Uterus (tissue), 4 donors: ENCODE results near the gene PPFIBP2. TPM values are rescaled to one million over a fixed set of nuclear protein-coding genes. Genes with fewer than 3 reads are reported as not detected.

ENCODE experiments used
- DNase-seq, 2 donors: peaks; one replicate each; pipeline ENCODE4 v3.0.0-alpha.2; 2019 to 2020
- H3K27ac ChIP-seq, 2 donors: fragments of 200-600 bp; sonication (generic); 1 replicate in 1 of 2; 2 replicates in 1 of 2; pipeline ENCODE4 v1.5.1; 2016 to 2018
- H3K27me3 ChIP-seq, 2 donors: fragments of 200-600 bp; sonication (generic); one replicate each; pipeline ENCODE4 v1.5.1; 2018 to 2019; ENCODE audit warnings: control low read depth in 1 of 2
- H3K36me3 ChIP-seq, 2 donors: fragments of 200-600 bp; sonication (generic); one replicate each; pipeline ENCODE4 v1.5.1; 2019; ENCODE audit warnings: control low read depth in 1 of 2
- H3K4me1 ChIP-seq, 2 donors: fragments of 200-600 bp; sonication (generic); one replicate each; pipeline ENCODE4 v1.5.1; 2018 to 2019; ENCODE audit warnings: control low read depth in 1 of 2
- H3K4me3 ChIP-seq, 2 donors: fragments of 200-600 bp; sonication (generic); 1 replicate in 1 of 2; 2 replicates in 1 of 2; pipeline ENCODE4 v1.5.1; 2018 to 2019; ENCODE audit warnings: mild to moderate bottlenecking in 1 of 2
- H3K9me3 ChIP-seq, 2 donors: fragments of 200-600 bp; sonication (generic); one replicate each; pipeline ENCODE4 v1.5.1; 2019; ENCODE audit warnings: control low read depth in 1 of 2
- POLR2A ChIP-seq, 2 donors: fragments of 450-650 bp; IDR thresholded peaks; one replicate each; pipeline ENCODE4 v1.6.1; 2016; ENCODE audit warnings: antibody characterized with exemption in 2 of 2, mild to moderate bottlenecking in 1 of 2, moderate library complexity in 1 of 2
- intact Hi-C: fragments of 100-400 bp; cut with DNase I; formaldehyde crosslinking; loops from one replicate; pipeline ENCODE4 v1.15.1; 2023; ENCODE audit warnings: low total_unique reads
- total RNA-seq, 4 donors: library from RNA; depleted of rRNA in 3 of 4; stranded (reverse); fragments of >200 nt in 3 of 4; gene quantifications; one replicate each; pipeline versions ENCODE4 v1.1.0 to v1.2.4, GENCODE V29; 2014 to 2023
- TF ChIP-seq, protein P1 (sequence below), 4 experiments: fragments of 200-600 bp in 2 of 4; fragments of 450-650 bp in 2 of 4; sonication (generic) in 2 of 4; IDR thresholded peaks; one replicate each; pipeline ENCODE4 v1.5.1; 2016 to 2019; ENCODE audit warnings: antibody characterized with exemption in 4 of 4, mild to moderate bottlenecking in 2 of 4, moderate library complexity in 1 of 4
- donor health status: DM: yes; HTN: yes; CAD: no.

The PPFIBP2 gene
- total RNA-seq, 4 donors from 2014 or later: 2.1 to 36.2 (median 15.2) TPM

DNA sequence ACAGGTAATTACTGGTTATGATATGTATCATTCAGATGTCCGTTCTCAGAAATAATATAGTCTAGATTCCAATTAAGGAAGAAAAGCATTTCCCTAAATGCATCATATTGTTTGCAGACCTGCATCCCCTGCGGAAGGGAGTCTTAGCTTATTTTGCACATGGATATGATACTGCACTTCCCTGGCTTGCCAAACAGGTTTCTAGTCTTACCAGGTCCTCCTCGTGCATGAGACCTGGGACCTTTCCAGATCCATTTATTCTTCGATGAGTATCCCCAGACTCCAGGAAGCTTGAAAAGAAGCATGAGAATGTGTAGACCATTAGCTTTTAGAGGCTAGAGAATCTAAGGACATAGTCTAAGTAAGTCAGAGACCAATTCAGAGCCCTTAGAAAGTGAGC, 128.9 kb downstream of the PPFIBP2 start:
- H3K4me3 ChIP-seq: no peak overlapping the region
- no peaks in the 10 kb centered on the region for H3K4me1 ChIP-seq
- intact Hi-C loops: no loop called here
- H3K9me3 ChIP-seq: no peaks in the 10 kb centered on the region
- H3K27ac ChIP-seq: no peak overlapping the region
- no peaks in the 10 kb centered on the region for H3K27me3 ChIP-seq
- H3K36me3 ChIP-seq: no peaks in the 10 kb centered on the region
- TF ChIP-seq POLR2A (IDR thresholded peaks at IDR 0.05): no peak
- TF ChIP-seq, protein P1, sequence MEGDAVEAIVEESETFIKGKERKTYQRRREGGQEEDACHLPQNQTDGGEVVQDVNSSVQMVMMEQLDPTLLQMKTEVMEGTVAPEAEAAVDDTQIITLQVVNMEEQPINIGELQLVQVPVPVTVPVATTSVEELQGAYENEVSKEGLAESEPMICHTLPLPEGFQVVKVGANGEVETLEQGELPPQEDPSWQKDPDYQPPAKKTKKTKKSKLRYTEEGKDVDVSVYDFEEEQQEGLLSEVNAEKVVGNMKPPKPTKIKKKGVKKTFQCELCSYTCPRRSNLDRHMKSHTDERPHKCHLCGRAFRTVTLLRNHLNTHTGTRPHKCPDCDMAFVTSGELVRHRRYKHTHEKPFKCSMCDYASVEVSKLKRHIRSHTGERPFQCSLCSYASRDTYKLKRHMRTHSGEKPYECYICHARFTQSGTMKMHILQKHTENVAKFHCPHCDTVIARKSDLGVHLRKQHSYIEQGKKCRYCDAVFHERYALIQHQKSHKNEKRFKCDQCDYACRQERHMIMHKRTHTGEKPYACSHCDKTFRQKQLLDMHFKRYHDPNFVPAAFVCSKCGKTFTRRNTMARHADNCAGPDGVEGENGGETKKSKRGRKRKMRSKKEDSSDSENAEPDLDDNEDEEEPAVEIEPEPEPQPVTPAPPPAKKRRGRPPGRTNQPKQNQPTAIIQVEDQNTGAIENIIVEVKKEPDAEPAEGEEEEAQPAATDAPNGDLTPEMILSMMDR (IDR thresholded peaks at IDR 0.05): no peak
- DNase-seq: no peak

- Histone ChIP-seq H3K27ac (no peak overlapping the region), H3K36me3 (no peaks in the 10 kb centered on the region), H3K9me3 (no peaks in the 10 kb centered on the region)
Observed at GRCh38 chr11:7643314-7643713, 129.5 kb downstream of the PPFIBP2 start.

GRCh38 chr11:7645206-7645605, 131.4 kb downstream of the PPFIBP2 start:
- intact Hi-C loops: no loop called here
- H3K27me3 ChIP-seq: no peaks in the 10 kb centered on the region
- no peak overlapping the region for H3K27ac ChIP-seq
- DNase-seq: no peak
- no peaks in the 10 kb centered on the region for H3K4me1 ChIP-seq
- no peaks in the 10 kb centered on the region for H3K9me3 ChIP-seq
- no peak overlapping the region for H3K4me3 ChIP-seq
- TF ChIP-seq, protein P1 (IDR thresholded peaks at IDR 0.05): no peak
- no peak for TF ChIP-seq POLR2A (IDR thresholded peaks at IDR 0.05)
- H3K36me3 ChIP-seq: no peaks in the 10 kb centered on the region

More at GRCh38 chr11:7643314-7643713, 129.5 kb downstream of the PPFIBP2 start:
- H3K4me1 ChIP-seq: no peaks in the 10 kb centered on the region
- H3K4me3 ChIP-seq: no peak overlapping the region
- H3K27me3 ChIP-seq: no peaks in the 10 kb centered on the region
- intact Hi-C loops: no loop called here
- TF ChIP-seq, protein P1 (IDR thresholded peaks at IDR 0.05): no peak
- TF ChIP-seq POLR2A (IDR thresholded peaks at IDR 0.05): no peak
- no peak for DNase-seq

- no peak for DNase-seq
- Histone ChIP-seq H3K4me3 (no peak overlapping the region), H3K4me1 (no peaks in the 10 kb centered on the region), H3K27me3 (no peaks in the 10 kb centered on the region), H3K27ac (no peak overlapping the region), H3K9me3 (no peaks in the 10 kb centered on the region), H3K36me3 (no peaks in the 10 kb centered on the region)
- TF ChIP-seq POLR2A (IDR thresholded peaks at IDR 0.05): no peak
- TF ChIP-seq, protein P1 (IDR thresholded peaks at IDR 0.05): no peak
- intact Hi-C loops: no loop called here
Observed at GRCh38 chr11:7646866-7647265, 133.1 kb downstream of the PPFIBP2 start.

- no peak overlapping the region for H3K4me3 ChIP-seq
- H3K36me3 ChIP-seq: no peaks in the 10 kb centered on the region
- H3K4me1 ChIP-seq: no peaks in the 10 kb centered on the region
- H3K27me3 ChIP-seq: no peaks in the 10 kb centered on the region
- no peaks in the 10 kb centered on the region for H3K9me3 ChIP-seq
- no peak overlapping the region for H3K27ac ChIP-seq
- intact Hi-C loops: no loop called here
- TF ChIP-seq, protein P1 (IDR thresholded peaks at IDR 0.05): no peak
- no peak for TF ChIP-seq POLR2A (IDR thresholded peaks at IDR 0.05)
- no peak for DNase-seq
Observed at GRCh38 chr11:7648264-7648663, 134.5 kb downstream of the PPFIBP2 start.
